ENCODE data around the gene ANKLE1. TPM values are rescaled to one million over a fixed set of nuclear protein-coding genes. Genes with fewer than 3 reads are reported as not detected.

The ANKLE1 gene
- total and polyA plus RNA-seq, 2 donors (not counting 1 experiment from before 2014, with no cell fraction given) = 0.08 to 0.17 TPM

DNA sequence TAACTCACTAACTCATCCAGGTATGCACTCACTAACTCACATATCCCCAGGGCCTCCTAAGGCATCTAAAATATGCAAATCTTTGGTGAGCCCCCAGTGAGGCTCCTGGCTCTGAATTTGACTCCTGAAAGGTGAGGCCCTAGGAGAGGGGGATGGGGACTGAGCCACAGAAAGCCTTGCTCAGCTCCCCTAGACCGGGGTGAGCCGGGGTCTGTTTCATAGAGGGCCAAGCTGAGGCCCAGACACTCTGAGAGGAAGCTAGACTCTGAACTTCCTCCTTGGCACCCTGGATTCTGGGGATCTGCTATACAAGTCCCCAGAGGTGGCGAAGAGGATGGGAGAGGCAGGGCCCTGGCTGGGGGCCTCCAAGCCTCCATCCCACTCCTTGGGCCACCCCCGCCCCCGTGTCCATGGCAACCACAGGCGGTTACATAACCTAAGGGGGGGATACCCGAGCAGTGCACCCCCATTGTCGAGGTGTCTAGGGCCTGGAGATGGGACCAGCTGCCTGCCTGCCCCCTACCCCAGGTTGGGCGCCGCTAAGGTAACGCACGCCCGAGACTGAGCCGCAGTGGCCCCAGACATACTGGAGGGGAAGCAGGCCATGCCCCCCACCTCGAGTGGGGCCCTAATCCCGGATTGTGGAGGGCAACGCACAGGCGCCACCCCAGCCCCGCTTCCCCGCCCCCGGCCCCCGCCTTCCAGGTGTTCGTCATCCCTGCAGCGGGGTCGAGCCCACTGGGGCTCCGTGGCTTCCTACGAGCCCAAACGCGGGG lies 20.9 kb downstream of the ANKLE1 start:
- H3K27ac ChIP-seq (ENCODE audit: insufficient read depth, low read length) = peak overlapping the region; percentile 32
- H4K20me1 ChIP-seq (ENCODE audit: control insufficient read depth, extremely low read depth, insufficient read depth, low read length) = no peaks in the 10 kb centered on the region
- no peaks in the 10 kb centered on the region for H3K79me2 ChIP-seq (ENCODE audit: control insufficient read depth, insufficient read depth, low read length)
- H2AFZ ChIP-seq (ENCODE audit: low read length) = peak overlapping the region; percentile 35
- H3K36me3 ChIP-seq (ENCODE audit: control insufficient read depth, insufficient read depth, low read length) = no peaks in the 10 kb centered on the region
- H3K4me2 ChIP-seq (ENCODE audit: extremely low read depth, insufficient read depth, low read length) = peak overlapping the region; percentile 71
- DNase-seq (ENCODE audit: low read depth in 2 of 2) = no peak
- TF ChIP-seq, protein P1, sequence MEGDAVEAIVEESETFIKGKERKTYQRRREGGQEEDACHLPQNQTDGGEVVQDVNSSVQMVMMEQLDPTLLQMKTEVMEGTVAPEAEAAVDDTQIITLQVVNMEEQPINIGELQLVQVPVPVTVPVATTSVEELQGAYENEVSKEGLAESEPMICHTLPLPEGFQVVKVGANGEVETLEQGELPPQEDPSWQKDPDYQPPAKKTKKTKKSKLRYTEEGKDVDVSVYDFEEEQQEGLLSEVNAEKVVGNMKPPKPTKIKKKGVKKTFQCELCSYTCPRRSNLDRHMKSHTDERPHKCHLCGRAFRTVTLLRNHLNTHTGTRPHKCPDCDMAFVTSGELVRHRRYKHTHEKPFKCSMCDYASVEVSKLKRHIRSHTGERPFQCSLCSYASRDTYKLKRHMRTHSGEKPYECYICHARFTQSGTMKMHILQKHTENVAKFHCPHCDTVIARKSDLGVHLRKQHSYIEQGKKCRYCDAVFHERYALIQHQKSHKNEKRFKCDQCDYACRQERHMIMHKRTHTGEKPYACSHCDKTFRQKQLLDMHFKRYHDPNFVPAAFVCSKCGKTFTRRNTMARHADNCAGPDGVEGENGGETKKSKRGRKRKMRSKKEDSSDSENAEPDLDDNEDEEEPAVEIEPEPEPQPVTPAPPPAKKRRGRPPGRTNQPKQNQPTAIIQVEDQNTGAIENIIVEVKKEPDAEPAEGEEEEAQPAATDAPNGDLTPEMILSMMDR (conservative IDR thresholded peaks at IDR 0.05 in 1 of 2, IDR thresholded peaks at IDR 0.05 in 1 of 2; ENCODE audit: low read depth in 1 of 2, low read length in 2 of 2) = no peak
- TF ChIP-seq EZH2 (IDR thresholded peaks at IDR 0.05; ENCODE audit: low read length, missing control alignments) = no peak
- H3K4me1 ChIP-seq (ENCODE audit: control insufficient read depth, extremely low read depth, insufficient read depth, low read length) = peaks cover 5% of the 10 kb centered on the region
- H3K9me3 ChIP-seq (ENCODE audit: control insufficient read depth, insufficient read depth, low read depth, low read length) = no peaks in the 10 kb centered on the region
- peak overlapping the region; percentile 62 for H3K9ac ChIP-seq (ENCODE audit: insufficient read depth, low read length)
- H3K4me3 ChIP-seq (replicated peaks in 1 of 4; ENCODE audit: control extremely low read depth in 1 of 4, insufficient read depth in 1 of 4, low read depth in 3 of 4, low read length in 4 of 4) = peak overlapping the region; percentile 55 to 78 (median 58)
- H3K27me3 ChIP-seq (ENCODE audit: control insufficient read depth, insufficient read depth, low read length) = no peaks in the 10 kb centered on the region

DNA sequence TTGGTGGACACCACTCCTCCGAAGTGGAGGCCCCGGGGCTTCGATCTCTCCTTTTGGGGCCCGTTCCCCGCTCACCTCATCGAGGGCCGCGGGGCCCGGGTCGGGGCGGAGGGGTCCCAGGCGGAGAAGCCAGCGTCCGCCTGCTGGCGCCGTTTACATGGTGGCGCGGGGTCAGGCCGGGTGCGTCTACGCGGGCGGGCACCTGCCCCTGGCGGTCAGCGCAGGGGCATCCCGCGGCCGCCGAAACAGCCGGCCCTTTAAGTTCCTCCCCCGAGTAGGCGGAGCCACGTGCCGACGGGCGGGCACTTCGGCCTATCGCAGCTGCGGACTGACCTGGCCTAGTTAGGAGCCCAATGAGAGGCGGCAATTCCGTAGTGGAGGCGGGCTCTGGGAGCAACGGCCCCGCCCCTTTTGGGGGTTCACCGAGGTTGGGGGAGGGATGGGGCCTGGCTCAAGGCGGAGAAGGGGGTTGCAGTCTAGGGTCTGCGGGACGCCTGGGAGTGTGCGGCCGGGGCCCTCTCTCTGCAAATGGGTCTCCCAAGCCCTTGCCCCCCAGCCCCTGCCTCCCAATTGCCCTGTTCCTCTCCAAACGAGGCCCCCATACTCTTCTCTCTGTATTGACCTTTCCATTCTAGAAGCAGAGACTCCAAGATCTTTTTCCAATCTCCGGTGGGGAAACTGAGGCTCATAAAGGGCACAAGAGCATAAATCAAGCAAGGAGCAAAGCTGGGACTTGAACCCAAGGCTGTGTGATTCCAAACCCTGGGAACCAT lies 21.7 kb downstream of the ANKLE1 start, which contains the start of gene ABHD8:
Gene ABHD8 (minus strand): TSS at position 259 of the 773 bp plus-strand sequence. CDS start 1,809 bp downstream, outside the sequence.
- Histone ChIP-seq H3K4me1 (ENCODE audit: control insufficient read depth, extremely low read depth, insufficient read depth, low read length) (peaks cover 5% of the 10 kb centered on the region), H3K36me3 (ENCODE audit: control insufficient read depth, insufficient read depth, low read length) (no peaks in the 10 kb centered on the region), H3K79me2 (ENCODE audit: control insufficient read depth, insufficient read depth, low read length) (no peaks in the 10 kb centered on the region), H4K20me1 (ENCODE audit: control insufficient read depth, extremely low read depth, insufficient read depth, low read length) (no peaks in the 10 kb centered on the region), H3K9ac (ENCODE audit: insufficient read depth, low read length) (peak within 1 kb of the TSS; percentile 62), H3K4me2 (ENCODE audit: extremely low read depth, insufficient read depth, low read length) (peak within 1 kb of the TSS; percentile 71), H3K4me3 (replicated peaks in 1 of 4; ENCODE audit: control extremely low read depth in 1 of 4, insufficient read depth in 1 of 4, low read depth in 3 of 4, low read length in 4 of 4) (peak within 1 kb of the TSS; percentile 55 to 78 (median 58)), H3K27ac (ENCODE audit: insufficient read depth, low read length) (peak within 1 kb of the TSS; percentile 32), H2AFZ (ENCODE audit: low read length) (peak within 1 kb of the TSS; percentile 35), H3K27me3 (ENCODE audit: control insufficient read depth, insufficient read depth, low read length) (no peaks in the 10 kb centered on the region), H3K9me3 (ENCODE audit: control insufficient read depth, insufficient read depth, low read depth, low read length) (no peaks in the 10 kb centered on the region)
- TF ChIP-seq, protein P1 (conservative IDR thresholded peaks at IDR 0.05 in 1 of 2, IDR thresholded peaks at IDR 0.05 in 1 of 2; ENCODE audit: low read depth in 1 of 2, low read length in 2 of 2) = peak; percentile 30 to 37
- no peak for TF ChIP-seq EZH2 (IDR thresholded peaks at IDR 0.05; ENCODE audit: low read length, missing control alignments)
- peak; percentile 91 to 96 for DNase-seq (ENCODE audit: low read depth in 2 of 2)

DNA sequence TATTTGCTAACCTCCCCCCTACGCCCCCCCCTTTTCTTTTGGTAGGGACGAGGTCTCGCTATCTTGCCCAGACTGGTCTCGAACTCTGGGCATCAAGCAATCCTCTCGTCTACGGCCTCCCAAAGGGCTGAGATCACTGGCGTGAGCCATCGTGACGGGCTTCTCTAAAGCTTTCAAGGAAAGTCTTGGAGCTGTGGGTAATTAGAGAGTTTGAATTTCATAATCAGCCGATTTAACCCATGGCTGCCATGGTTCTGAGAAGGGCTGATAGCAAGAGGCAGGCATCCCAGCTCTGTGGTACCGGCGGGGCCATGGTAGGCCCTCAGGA lies 22.2 kb downstream of the ANKLE1 start:
- TF ChIP-seq, protein P1 (conservative IDR thresholded peaks at IDR 0.05 in 1 of 2, IDR thresholded peaks at IDR 0.05 in 1 of 2; ENCODE audit: low read depth in 1 of 2, low read length in 2 of 2) = no peak
- TF ChIP-seq EZH2 (IDR thresholded peaks at IDR 0.05; ENCODE audit: low read length, missing control alignments) = no peak
- Histone ChIP-seq H3K9me3 (ENCODE audit: control insufficient read depth, insufficient read depth, low read depth, low read length) (no peaks in the 10 kb centered on the region), H3K36me3 (ENCODE audit: control insufficient read depth, insufficient read depth, low read length) (no peaks in the 10 kb centered on the region), H3K27me3 (ENCODE audit: control insufficient read depth, insufficient read depth, low read length) (no peaks in the 10 kb centered on the region), H3K4me2 (ENCODE audit: extremely low read depth, insufficient read depth, low read length) (no peak overlapping the region), H3K79me2 (ENCODE audit: control insufficient read depth, insufficient read depth, low read length) (no peaks in the 10 kb centered on the region), H2AFZ (ENCODE audit: low read length) (no peak overlapping the region), H4K20me1 (ENCODE audit: control insufficient read depth, extremely low read depth, insufficient read depth, low read length) (no peaks in the 10 kb centered on the region), H3K9ac (ENCODE audit: insufficient read depth, low read length) (no peak overlapping the region), H3K4me3 (replicated peaks in 1 of 4; ENCODE audit: control extremely low read depth in 1 of 4, insufficient read depth in 1 of 4, low read depth in 3 of 4, low read length in 4 of 4) (peak overlapping the region in 1 of 4 experiments; percentile 78), H3K27ac (ENCODE audit: insufficient read depth, low read length) (no peak overlapping the region), H3K4me1 (ENCODE audit: control insufficient read depth, extremely low read depth, insufficient read depth, low read length) (peaks cover 5% of the 10 kb centered on the region)
- DNase-seq (ENCODE audit: low read depth in 2 of 2) = no peak

Data from fibroblast of lung (primary cell).